NCI-H2029 (cell line): ENCODE data around the gene MOV10.
"Not testable (repeated sequence)": the region's sequence is repeated elsewhere in the genome, so short reads cannot be mapped to it uniquely, and the experiment has no call there.

Experiments
- DNase-seq: peaks from one replicate; lab custom pipeline; 2025; lab: John Stamatoyannopoulos, UW

MOV10 gene

GRCh38 chr1:112712701-112713128, 38.3 kb downstream of the MOV10 start:
- DNase-seq: no peak

- DNase-seq: no peak
Measured at GRCh38 chr1:112713466-112714312, 39.2 kb downstream of the MOV10 start.

DNA sequence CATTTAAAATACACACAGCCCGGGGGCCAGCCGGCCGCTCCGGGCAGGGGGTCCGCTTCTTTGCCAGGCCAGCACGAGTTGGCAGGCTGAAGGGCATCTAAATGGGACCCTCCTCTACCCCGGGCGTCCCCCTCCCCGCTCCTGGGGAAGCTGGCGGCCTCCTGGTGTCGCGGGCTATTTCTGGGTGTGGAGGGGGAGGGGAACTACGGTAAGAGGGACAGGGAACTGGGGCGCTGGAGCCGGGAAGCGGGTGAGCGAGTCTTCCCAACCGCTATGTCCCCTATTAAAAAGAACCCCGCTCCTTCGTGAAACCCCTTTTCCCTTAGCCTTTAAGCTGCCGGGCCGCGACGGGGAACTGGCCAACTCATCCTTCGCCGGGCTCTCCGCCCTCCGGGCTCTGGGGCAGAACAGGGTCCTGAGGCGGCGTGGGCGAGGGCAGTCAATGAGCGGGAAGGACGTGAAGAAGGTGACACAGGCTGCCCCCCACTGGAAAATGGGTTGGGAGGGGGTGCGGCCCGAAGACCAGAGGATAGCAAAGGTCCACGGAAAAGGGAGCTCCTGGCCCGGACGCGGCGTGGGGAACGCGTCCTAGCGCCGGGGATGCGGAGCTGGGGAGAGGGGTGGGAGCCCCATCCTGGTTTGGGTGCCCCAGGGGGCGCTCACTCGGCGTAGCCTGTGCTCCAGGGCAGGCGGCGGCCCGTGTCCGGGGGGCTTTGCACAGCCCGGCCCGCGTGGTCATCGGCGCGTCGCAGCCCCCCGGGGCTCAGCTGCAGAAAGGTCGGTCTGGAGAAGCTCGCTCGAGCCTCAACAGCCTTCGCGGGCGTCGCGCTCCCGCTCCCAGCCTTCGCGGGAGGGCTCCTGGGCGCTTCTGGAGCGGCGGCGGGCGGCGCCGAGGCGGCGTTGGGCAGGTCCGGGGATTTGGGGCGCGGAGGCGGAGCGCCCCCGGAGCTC, 40.1 kb downstream of the MOV10 start:
- DNase-seq: no peak

DNA sequence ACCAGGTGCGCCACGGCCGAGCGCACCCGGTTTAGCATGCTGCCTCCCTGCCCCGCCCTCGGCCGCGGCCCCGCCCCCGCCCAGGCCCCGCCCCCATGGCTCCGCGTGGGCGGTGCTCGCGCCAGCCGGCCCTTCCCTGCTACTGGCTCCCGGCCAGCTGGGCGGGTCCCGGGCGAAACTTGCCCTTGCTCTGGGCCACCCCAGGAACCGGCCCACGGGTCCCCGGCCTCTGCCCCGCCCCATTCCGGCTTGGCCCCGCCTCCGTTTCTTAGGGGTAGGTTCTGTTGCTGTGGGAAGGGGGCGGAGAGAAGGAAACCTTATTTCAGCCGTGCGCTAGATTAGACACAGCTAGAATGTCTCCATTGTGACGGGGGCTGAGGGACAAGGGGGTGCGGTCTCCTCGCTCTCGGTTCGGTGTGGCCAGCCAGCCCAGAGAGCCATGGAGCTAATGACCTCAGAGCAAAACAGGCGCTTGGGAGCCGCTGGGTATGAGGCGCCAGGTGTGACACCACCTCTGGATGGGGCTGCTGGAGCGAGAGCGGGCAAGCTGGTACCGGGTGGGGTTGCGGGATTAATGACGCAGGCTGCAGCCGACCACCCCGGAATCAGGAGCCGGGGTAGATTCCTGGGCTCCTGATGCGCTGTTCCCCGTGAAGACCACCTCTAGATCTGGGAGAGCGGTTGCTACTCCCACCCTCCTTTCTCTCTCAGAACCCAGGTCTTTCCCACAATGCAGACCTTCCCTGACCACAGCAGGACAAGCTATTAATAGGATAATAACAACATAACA, 41.0 kb downstream of the MOV10 start, which contains the start of gene PPM1J:
PPM1J (minus strand) TSS at position 69 of the 790 bp plus-strand sequence; CDS start at position 38, 31 bp downstream.
- peak; percentile 77 for DNase-seq

- peak; percentile 71 for DNase-seq
Measured at GRCh38 chr1:112716133-112716720, 41.8 kb downstream of the MOV10 start.

DNA sequence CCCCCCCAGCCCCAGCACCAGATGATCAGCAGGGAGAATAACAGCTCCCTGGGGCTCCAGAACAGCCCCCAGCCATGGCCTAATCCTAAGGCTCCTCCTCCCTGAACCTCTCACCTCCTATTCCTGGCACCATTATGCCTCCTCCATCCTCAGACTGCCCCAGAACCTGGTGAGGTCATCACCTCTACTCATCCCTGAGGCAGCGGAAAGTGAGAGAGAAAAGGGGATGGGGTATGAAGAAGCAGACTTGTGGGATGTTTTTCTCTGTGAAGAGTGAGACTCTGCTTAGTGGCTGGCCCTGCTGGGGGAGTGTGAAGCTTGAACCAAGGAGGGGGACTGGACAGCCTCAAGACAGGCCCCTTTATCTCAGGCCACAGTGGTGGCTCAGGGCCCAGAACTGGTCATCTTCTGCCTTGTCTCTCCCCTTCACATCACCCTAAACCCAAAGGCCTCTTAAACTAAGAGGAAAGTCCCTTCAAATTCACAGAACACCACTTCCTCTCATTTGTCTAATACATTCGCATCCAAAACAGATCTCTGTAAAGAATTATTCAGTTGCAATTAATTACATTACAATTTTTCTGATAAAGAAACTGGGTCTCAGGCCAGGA, 42.9 kb downstream of the MOV10 start:
- no peak for DNase-seq

DNA sequence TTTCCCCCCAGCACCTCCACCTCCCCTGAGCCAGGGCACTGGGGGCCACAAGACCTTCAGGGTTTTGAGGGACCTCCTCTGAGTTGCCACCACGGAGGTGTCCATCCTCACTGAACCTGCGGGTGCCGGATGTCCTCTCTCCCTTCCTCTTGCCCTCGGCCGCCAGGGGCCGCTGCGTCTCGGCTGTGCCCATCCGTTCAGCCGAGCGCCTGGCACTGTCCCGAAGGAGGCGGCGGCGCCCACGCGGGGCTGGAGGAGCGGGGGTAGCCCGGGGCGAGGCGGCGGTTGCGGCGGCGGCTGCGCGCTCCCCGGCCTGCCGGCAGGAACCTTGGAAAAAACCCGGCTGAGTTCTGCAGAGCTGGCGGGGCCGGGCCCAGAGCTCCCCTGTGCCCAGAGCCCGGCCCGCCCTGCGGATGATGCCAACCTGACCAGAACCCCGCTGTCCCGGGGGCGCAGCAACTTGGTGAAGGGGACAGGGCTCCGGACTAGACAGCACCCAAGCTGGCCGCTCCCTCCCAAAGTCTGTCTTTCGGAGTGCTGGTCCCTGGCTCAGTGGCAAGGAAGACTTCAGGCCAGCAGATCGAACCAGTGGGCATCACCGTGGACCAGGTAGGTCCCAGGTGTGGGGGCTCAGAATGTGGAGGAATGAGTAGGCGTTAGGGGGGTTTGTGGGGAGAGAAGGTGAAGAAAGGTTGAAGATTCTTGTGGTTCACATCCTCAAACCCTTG, 44.4 kb downstream of the MOV10 start:
- peak; percentile 33 for DNase-seq

DNA sequence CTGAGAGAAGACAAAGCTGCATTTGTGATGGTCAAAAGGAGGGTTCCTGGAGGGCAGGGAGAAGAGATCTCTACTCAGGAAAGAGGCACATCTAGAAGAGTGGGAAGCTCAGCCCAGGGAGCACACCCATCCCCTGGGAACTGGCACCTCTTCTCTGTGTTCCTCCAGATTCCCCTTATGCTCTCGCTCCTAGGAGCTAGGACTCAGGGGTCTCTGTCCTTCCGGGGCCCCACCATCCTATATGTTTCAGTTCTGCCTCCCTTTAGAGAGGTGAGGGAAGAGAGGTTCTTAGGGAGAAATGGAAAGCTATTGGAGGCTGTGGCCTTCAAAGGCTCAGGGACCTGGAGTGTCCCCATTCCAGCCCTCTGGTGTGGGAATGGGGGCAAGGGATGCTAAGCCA, 45.2 kb downstream of the MOV10 start:
- no peak for DNase-seq

DNA sequence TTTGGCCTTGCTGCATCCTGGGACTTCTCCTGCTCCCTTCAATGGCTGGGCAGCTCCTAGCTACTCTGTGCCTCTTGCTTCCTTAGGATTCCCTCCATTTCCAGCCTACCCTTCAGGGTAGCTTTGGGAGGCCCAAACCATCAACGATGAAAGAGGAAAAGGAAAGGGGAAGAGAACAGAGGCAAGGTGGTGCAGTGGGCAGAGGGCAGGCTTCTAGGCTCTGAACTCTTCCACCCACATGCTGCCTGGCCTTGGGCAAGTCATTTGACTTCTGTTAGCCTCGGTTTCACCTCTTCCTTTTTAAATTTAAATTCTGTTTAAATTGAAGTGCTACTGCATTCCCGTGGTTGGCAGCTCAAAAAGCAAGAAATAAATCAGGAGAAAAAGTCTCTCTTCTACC, 46.3 kb downstream of the MOV10 start:
- no peak for DNase-seq

GRCh38 chr1:112721294-112721693, 46.8 kb downstream of the MOV10 start:
- not testable (repeated sequence) for DNase-seq

GRCh38 chr1:112721966-112722524, 47.6 kb downstream of the MOV10 start:
- no peak for DNase-seq

DNA sequence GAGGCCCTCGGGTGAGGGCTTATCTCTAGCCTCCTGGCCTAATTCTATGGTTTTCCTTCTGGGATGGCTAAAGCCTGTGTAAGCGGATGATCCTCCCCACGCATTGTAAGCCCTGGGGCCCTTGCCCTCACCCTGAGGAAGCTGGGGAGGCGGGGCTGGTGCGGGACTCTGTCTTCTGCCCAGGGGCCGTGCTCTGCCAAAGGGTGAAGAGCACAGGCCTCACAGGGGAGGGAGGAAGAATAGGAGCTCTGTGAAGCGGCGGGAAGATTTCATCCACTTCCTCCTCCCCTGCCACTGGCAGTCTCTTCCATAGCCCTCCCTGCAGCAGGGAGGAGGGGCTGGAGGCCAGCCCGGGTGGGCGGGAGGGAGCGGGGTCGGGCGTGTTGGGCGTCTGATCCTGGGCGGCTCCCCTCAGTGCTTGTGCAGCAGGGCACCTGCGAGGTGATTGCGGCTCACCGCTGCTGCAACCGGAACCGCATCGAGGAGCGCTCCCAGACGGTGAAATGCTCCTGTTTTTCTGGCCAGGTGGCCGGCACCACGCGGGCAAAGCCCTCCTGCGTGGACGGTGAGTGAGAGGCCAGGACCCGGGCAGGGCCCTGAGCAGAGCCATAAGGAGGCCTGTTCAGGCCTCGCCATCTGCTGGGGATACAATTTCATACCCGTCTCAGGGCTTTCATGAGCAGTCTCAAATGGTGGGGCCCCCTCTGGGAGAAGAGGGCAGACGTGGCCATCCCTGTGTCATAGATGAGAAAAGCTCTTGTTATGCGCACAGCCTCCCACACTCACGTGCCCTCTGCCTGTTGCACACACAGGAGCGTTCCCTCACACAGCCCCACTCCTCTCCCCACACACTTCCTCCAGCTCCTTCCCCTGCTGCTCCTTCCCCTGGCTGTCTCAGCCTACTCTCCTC, 48.4 kb downstream of the MOV10 start:
- DNase-seq: no peak

DNA sequence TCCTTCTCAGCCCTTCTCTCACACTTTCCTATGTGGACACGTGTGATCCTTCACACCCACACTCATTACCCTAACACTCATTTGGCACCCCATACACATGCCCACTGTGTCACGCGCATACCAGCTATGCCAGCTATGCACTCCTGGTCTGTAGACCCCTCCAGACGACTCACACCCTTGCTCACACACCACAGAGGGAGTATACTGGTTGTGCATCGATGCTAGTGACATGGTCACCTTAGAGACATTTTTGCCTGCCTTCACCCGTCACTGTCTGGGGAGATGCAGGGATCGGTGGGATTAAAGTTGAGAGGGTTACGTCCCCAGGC, 49.0 kb downstream of the MOV10 start:
- DNase-seq: no peak

DNA sequence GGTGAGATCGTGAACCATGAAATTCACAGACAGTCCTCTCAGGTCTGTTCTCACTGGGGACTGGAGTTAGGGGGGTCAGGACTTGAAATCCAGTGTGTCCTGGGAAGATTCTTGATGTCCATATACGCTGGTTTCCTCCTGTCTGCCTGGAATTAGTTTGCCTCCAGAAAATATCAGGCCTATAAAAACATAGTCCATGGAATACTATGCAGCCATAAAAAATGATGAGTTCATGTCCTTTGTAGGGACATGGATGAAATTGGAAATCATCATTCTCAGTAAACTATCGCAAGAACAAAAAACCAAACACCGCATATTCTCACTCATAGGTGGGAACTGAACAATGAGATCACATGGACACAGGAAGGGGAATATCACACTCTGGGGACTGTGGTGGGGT, 49.8 kb downstream of the MOV10 start:
- not testable (repeated sequence) for DNase-seq

DNA sequence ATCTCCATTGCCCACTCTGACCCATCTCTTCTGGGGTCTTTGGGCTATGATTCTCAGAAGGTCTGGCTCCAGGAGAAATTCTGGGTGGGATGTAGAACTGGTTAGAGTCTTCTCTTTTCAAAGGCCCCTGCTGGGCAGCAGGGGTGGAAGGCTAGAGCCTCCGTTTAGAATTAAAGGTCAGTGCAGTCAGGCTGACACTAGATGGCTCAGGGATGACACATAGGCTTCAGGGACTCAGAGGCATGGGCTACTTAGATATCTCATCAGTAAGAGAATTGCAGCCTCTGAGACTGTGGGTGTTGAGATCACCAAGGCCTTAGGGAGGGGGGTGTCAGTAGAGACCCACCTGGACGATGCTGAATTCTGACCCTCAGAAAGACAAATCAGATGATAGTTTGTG, 53.3 kb downstream of the MOV10 start:
- no peak for DNase-seq

DNA sequence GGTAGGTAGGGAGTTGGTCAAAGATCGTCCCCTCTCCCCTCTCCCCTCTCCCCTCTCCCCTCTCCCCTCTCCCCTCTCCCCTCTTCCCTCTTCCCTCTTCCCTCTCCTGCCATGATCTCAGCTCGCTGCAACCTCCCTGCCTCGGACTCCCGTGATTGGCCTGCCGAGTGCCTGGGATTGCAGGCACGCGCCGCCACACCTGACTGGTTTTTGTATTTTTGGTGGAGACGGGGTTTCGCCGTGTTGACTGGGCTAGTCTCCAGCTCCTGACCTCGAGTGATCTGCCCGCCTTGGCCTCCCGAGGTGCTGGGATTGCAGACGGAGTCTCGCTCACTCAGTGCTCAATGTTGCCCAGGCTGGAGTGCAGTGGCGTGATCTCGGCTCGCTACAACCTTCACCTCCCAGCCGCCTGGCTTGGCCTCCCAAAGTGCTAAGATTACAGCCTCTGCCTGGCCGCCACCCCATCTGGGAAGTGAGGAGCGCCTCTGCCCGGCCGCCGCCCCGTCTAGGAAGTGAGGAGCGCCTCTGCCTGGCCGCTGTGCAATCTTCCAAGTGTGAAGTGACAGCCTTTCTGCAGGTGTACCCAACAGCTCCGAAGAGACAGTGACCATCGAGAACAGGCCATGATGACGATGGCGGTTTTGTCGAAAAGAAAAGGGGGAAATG, 54.0 kb downstream of the MOV10 start:
- DNase-seq: not testable (repeated sequence)

DNA sequence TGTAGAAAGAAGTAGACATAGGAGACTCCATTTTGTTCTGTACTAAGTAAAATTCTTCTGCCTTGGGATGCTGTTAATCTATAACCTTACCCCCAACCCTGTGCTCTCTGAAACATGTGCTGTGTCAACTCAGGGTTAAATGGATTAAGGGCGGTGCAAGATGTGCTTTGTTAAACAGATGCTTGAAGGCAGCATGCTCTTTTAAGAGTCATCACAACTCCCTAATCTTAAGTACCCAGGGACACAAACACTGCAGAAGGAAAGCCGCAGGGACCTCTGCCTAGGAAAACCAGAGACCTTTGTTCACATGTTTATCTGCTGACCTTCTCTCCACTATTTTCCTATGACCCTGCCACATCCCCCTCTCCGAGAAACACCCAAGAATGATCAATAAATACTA, 54.6 kb downstream of the MOV10 start:
- not testable (repeated sequence) for DNase-seq

- DNase-seq: no peak
Measured at GRCh38 chr1:112729909-112730308, 55.5 kb downstream of the MOV10 start.

GRCh38 chr1:112731451-112731850, 57.0 kb downstream of the MOV10 start:
- DNase-seq: no peak
